Measurements from ENCODE around the gene SLC38A2.

SLC38A2 gene

GRCh38 chr12:46387670-46388069, 15.1 kb upstream of the SLC38A2 start (continued):
- TF ChIP-seq ZIC2 (tag by site-specific recombination; IDR thresholded peaks at IDR 0.05) (no peak), ZEB2 (tag by site-specific recombination; IDR thresholded peaks at IDR 0.05) (no peak), ZBTB21 (tag by site-specific recombination; IDR thresholded peaks at IDR 0.05) (no peak)

GRCh38 chr12:46386877-46387629, 14.5 kb upstream of the SLC38A2 start:
- ChIA-PET CTCF (interaction anchor here (1.3 kb wide), 1 partner anchor 274 kb away, joined by 5 read pairs; no protein-coding TSS in a partner anchor), POLR2A (interaction anchor here (1.2 to 2.2 kb wide), 2 partner anchors 15 to 16 kb away, joined by 3 to 11 read pairs; no protein-coding TSS in a partner anchor)
- Histone ChIP-seq H3K9me3 (ENCODE audit: control insufficient read depth, insufficient read depth, low read depth, low read length) (no peaks in the 10 kb centered on the region), H3K27ac (ENCODE audit: extremely low read depth, low read depth, low read length) (no peak overlapping the region), H3K4me3 (ENCODE audit: low read depth, low read length) (no peak overlapping the region), H3K4me1 (ENCODE audit: control insufficient read depth, insufficient read depth, low read length) (peaks cover 35% of the 10 kb centered on the region), H3K36me3 (ENCODE audit: control insufficient read depth in 2 of 2, insufficient read depth in 1 of 2, low read length in 2 of 2) (no peaks in the 10 kb centered on the region)
- TF ChIP-seq, protein P1, sequence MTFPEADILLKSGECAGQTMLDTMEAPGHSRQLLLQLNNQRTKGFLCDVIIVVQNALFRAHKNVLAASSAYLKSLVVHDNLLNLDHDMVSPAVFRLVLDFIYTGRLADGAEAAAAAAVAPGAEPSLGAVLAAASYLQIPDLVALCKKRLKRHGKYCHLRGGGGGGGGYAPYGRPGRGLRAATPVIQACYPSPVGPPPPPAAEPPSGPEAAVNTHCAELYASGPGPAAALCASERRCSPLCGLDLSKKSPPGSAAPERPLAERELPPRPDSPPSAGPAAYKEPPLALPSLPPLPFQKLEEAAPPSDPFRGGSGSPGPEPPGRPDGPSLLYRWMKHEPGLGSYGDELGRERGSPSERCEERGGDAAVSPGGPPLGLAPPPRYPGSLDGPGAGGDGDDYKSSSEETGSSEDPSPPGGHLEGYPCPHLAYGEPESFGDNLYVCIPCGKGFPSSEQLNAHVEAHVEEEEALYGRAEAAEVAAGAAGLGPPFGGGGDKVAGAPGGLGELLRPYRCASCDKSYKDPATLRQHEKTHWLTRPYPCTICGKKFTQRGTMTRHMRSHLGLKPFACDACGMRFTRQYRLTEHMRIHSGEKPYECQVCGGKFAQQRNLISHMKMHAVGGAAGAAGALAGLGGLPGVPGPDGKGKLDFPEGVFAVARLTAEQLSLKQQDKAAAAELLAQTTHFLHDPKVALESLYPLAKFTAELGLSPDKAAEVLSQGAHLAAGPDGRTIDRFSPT (tag by site-specific recombination; IDR thresholded peaks at IDR 0.05), result no peak
- TF ChIP-seq ZNF530 (tag by site-specific recombination; IDR thresholded peaks at IDR 0.05; ENCODE audit: low read depth) (no peak), ZNF791 (tag by site-specific recombination; IDR thresholded peaks at IDR 0.05) (no peak), ZBTB8A (tag by site-specific recombination; IDR thresholded peaks at IDR 0.05) (no peak), RBAK (tag by site-specific recombination; IDR thresholded peaks at IDR 0.05) (no peak), OVOL3 (tag by site-specific recombination; IDR thresholded peaks at IDR 0.05) (no peak), IKZF3 (tag by site-specific recombination; IDR thresholded peaks at IDR 0.05) (0 out of 2 replicates have a peak, but pooled peaks have one; percentile 18), WT1 (tag by site-specific recombination; IDR thresholded peaks at IDR 0.05) (no peak), ZNF585B (tag by site-specific recombination; IDR thresholded peaks at IDR 0.05) (no peak), ZNF629 (tag by site-specific recombination; IDR thresholded peaks at IDR 0.05) (0 out of 2 replicates have a peak, but pooled peaks have one; percentile 11), ZNF654 (tag by site-specific recombination; IDR thresholded peaks at IDR 0.05; ENCODE audit: low read depth) (peak; percentile 2; the same call in 1 of the 2 replicates), ZNF121 (tag by site-specific recombination; IDR thresholded peaks at IDR 0.05) (no peak), ZNF621 (tag by site-specific recombination; IDR thresholded peaks at IDR 0.05) (no peak), ZNF140 (tag by site-specific recombination; IDR thresholded peaks at IDR 0.05) (no peak), ZNF302 (tag by site-specific recombination; IDR thresholded peaks at IDR 0.05; ENCODE audit: low read depth) (no peak), KLF10 (tag by site-specific recombination; IDR thresholded peaks at IDR 0.05) (peak; percentile 10; the same call in 1 of the 2 replicates), ZNF248 (tag by site-specific recombination; IDR thresholded peaks at IDR 0.05) (no peak), ZNF19 (tag by site-specific recombination; IDR thresholded peaks at IDR 0.05; ENCODE audit: low read depth) (no peak), ZNF747 (tag by site-specific recombination; IDR thresholded peaks at IDR 0.05) (no peak), ZNF221 (tag by site-specific recombination; IDR thresholded peaks at IDR 0.05; ENCODE audit: borderline replicate concordance) (no peak), PRDM6 (tag by site-specific recombination; IDR thresholded peaks at IDR 0.05) (peak; percentile 74), ZNF132 (tag by site-specific recombination; IDR thresholded peaks at IDR 0.05; ENCODE audit: borderline replicate concordance) (no peak), TRIM28 (IDR thresholded peaks at IDR 0.05; ENCODE audit: borderline replicate concordance, low read length) (no peak), ZNF335 (tag by site-specific recombination; conservative IDR thresholded peaks at IDR 0.05) (peak; percentile 28), BCL11B (tag by site-specific recombination; IDR thresholded peaks at IDR 0.05; ENCODE audit: low read depth) (no peak), INSM2 (tag by site-specific recombination; IDR thresholded peaks at IDR 0.05) (no peak), ZNF2 (tag by site-specific recombination; IDR thresholded peaks at IDR 0.05) (0 out of 2 replicates have a peak, but pooled peaks have one; percentile 18), OSR2 (tag by site-specific recombination; IDR thresholded peaks at IDR 0.05) (no peak; the same call in 1 of the 2 replicates), ZNF211 (tag by site-specific recombination; IDR thresholded peaks at IDR 0.05; ENCODE audit: low read depth) (no peak), ZSCAN30 (tag by site-specific recombination; IDR thresholded peaks at IDR 0.05) (no peak), ZNF658 (tag by site-specific recombination; IDR thresholded peaks at IDR 0.05) (no peak)
